Measurements from ENCODE around the gene IPO4.

The IPO4 gene

GRCh38 chr14:24189059-24189375 is 401 bp upstream of the IPO4 start:
- peak overlapping the region; percentile 89 for H3K4me3 ChIP-seq (replicated peaks; ENCODE audit: low read depth, low read length)
- no peak for DNase-seq (ENCODE audit: extremely low read depth, low read depth)
- no peak for TF ChIP-seq CTCF (IDR thresholded peaks at IDR 0.05; ENCODE audit: low read depth, low read length, missing control alignments)

- TF ChIP-seq CTCF (IDR thresholded peaks at IDR 0.05; ENCODE audit: low read depth, low read length, missing control alignments) = no peak
- no peak for DNase-seq (ENCODE audit: extremely low read depth, low read depth)
- peak overlapping the region; percentile 89 for H3K4me3 ChIP-seq (replicated peaks; ENCODE audit: low read depth, low read length)
These were observed 1.1 kb downstream of the IPO4 start for GRCh38 chr14:24187539-24187915.

GRCh38 chr14:24186831-24187538 is 1.6 kb downstream of the IPO4 start:
- TF ChIP-seq CTCF (IDR thresholded peaks at IDR 0.05; ENCODE audit: low read depth, low read length, missing control alignments) = no peak
- H3K4me3 ChIP-seq (replicated peaks; ENCODE audit: low read depth, low read length) = peak overlapping the region; percentile 89
- DNase-seq (ENCODE audit: extremely low read depth, low read depth) = no peak

- no peak for DNase-seq (ENCODE audit: extremely low read depth, low read depth)
These were observed 2.9 kb downstream of the IPO4 start for GRCh38 chr14:24185741-24186140.

GRCh38 chr14:24185026-24185425 is 3.6 kb downstream of the IPO4 start:
- no peak for DNase-seq (ENCODE audit: extremely low read depth, low read depth)
- TF ChIP-seq CTCF (IDR thresholded peaks at IDR 0.05; ENCODE audit: low read depth, low read length, missing control alignments) = no peak
- H3K4me3 ChIP-seq (replicated peaks; ENCODE audit: low read depth, low read length) = no peak overlapping the region

More at GRCh38 chr14:24185741-24186140, 2.9 kb downstream of the IPO4 start:
- no peak overlapping the region for H3K4me3 ChIP-seq (replicated peaks; ENCODE audit: low read depth, low read length)
- no peak for TF ChIP-seq CTCF (IDR thresholded peaks at IDR 0.05; ENCODE audit: low read depth, low read length, missing control alignments)

GRCh38 chr14:24184104-24184970 is 4.3 kb downstream of the IPO4 start:
- TF ChIP-seq CTCF (IDR thresholded peaks at IDR 0.05; ENCODE audit: low read depth, low read length, missing control alignments) = no peak
- DNase-seq (ENCODE audit: extremely low read depth, low read depth) = no peak
- H3K4me3 ChIP-seq (replicated peaks; ENCODE audit: low read depth, low read length) = no peak overlapping the region
